AG04449 (cell line): ENCODE data around the gene TTLL7.

Experiments used
- CTCF ChIA-PET: fragments of 350-600 bp; formaldehyde crosslinking; extraction: SDS; loops from one replicate; lab custom pipeline; 2021; ENCODE audit warnings: antibody characterized with exemption; lab: Yijun Ruan, JAX
- POLR2A ChIA-PET: fragments of 400-600, 350-600 bp; formaldehyde crosslinking; extraction: SDS; loops from one replicate; lab custom pipeline; 2020; ENCODE audit warnings: antibody characterized with exemption, inconsistent platforms; lab: Yijun Ruan, JAX
- DNase-seq: peaks from one replicate; pipeline ENCODE4 v3.0.0-alpha.2; 2010; ENCODE audit warnings: low read depth, low spot score
- H3K4me3 ChIP-seq: 2 replicates; pipeline ENCODE4 v1.5.1; 2011; ENCODE audit warnings: low read depth, mild to moderate bottlenecking, control low read depth, low read length
- TF ChIP-seq, protein P1 (sequence below): IDR thresholded peaks from one replicate; pipeline ENCODE4 v1.5.1; 2011; ENCODE audit warnings: mild to moderate bottlenecking, moderate library complexity, low read length, control low read depth, inconsistent platforms; ENCODE audit not compliant: insufficient read depth; ENCODE audit errors: missing control alignments

The TTLL7 gene

DNA sequence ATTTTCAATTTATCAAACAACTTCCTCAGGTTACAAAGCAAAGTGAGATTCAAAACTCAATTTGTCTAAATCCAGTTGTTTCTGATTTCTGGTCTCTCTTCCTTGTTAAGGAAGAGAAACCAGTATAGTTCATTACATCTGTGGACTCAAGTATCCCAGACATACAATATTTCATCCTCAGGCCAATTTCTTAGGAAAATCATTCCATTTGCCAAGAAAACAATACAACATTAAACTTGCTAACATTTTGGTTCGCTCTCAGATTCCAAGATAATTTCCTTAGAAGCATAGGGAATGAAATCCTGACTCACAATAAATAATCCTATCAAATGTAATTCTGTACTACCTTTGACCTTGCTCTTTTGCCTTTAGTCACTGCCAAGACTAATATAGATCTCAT lies 11.2 kb upstream of the TTLL7 start:
- DNase-seq: no peak
- ChIA-PET CTCF (interaction anchor here (1.6 kb wide), 1 partner anchor 13 kb away, joined by 3 read pairs; no protein-coding TSS in a partner anchor), POLR2A (no interaction called here)
- TF ChIP-seq, protein P1, sequence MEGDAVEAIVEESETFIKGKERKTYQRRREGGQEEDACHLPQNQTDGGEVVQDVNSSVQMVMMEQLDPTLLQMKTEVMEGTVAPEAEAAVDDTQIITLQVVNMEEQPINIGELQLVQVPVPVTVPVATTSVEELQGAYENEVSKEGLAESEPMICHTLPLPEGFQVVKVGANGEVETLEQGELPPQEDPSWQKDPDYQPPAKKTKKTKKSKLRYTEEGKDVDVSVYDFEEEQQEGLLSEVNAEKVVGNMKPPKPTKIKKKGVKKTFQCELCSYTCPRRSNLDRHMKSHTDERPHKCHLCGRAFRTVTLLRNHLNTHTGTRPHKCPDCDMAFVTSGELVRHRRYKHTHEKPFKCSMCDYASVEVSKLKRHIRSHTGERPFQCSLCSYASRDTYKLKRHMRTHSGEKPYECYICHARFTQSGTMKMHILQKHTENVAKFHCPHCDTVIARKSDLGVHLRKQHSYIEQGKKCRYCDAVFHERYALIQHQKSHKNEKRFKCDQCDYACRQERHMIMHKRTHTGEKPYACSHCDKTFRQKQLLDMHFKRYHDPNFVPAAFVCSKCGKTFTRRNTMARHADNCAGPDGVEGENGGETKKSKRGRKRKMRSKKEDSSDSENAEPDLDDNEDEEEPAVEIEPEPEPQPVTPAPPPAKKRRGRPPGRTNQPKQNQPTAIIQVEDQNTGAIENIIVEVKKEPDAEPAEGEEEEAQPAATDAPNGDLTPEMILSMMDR: no peak
- H3K4me3 ChIP-seq: no peak overlapping the region

DNA sequence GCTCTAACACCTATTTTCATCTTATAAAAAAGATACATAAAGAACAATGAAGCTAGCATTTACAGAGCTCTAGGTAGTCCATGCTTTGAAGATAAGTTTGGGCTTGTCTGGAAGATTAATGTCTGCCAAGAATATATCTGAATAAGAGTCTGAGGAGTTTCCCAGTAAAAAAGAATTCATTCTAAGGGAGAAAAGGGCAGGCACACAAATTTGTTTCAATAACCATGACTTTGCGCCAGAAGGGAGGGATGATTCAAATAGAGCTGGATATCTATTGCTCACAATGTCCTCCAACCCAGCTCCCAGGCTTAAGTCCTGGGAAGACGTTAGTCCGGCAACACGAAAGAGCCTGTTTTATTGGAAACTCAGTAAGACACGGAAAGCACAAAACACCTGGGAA lies 9.7 kb upstream of the TTLL7 start:
- CTCF ChIA-PET: no interaction called here
- no peak for DNase-seq
- POLR2A ChIA-PET: no interaction called here
- TF ChIP-seq, protein P1: no peak
- H3K4me3 ChIP-seq: no peak overlapping the region

DNA sequence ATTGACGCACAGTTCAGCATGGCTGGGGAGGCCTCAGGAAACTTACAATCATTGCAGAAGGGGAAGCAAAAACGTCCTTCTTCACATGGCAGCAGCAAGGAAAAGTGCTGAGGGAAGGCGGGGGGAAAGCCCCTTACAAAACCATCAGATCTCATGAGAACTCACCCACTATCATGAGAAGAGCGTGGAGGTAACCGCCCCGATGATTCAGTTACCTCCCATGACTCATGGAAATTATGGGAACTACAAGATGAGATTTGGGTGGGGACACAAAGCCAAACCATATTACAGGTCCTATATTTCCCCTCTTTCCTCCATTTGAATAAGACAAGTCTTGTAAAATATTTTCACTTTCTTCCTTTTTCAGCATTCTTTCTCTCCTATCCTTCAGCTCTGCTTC lies 7.7 kb upstream of the TTLL7 start:
- no peak overlapping the region for H3K4me3 ChIP-seq
- ChIA-PET POLR2A (no interaction called here), CTCF (no interaction called here)
- TF ChIP-seq, protein P1: no peak
- no peak for DNase-seq

DNA sequence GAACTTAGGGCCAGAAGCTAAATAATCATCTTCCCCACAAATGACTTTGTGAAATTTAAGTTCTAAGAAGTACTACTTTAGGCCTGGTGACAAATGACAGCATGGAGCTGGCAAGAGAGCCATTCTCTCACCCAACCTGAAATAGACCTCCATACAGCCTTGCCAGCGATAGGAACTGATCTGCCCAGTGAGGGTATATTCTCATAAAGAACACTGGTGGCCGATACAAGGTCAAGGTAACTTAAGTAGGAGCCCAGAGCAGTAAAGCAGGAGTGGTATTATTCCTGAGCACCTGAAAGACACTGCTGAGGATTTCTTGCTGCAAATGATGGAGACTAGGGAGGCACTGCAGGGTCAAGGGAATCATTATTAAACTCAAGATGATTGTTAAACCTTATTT lies 2.6 kb upstream of the TTLL7 start:
- DNase-seq: no peak
- ChIA-PET CTCF (no interaction called here), POLR2A (no interaction called here)
- TF ChIP-seq, protein P1: no peak
- no peak overlapping the region for H3K4me3 ChIP-seq

DNA sequence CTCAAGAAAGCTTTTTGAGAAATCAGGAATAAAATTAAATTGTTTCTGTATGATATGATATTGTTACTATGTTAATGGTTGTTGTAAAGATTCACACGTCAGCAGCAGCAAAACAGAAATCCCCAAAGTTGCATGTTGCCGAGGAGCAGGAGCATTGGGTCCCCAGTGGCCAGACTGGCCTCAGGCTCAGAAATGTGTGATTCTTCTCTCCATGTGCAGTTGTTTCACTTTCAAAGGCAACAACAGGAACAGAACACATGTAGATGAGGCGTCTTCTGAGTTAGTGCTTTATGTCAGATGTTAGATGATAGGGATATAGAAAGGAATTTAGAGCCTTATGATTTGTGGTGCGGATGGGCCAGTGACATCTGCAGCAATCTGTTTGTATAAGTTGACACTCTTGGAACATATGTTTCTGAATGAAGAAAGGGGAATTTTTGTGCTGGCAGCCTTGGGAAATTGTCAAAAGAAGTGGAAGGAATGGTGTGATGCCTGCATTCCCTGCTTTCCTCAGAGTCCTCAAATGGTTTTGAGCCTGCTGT lies 2.1 kb upstream of the TTLL7 start:
- CTCF ChIA-PET: no interaction called here
- POLR2A ChIA-PET: no interaction called here
- DNase-seq: no peak
- H3K4me3 ChIP-seq: no peak overlapping the region
- TF ChIP-seq, protein P1: no peak

DNA sequence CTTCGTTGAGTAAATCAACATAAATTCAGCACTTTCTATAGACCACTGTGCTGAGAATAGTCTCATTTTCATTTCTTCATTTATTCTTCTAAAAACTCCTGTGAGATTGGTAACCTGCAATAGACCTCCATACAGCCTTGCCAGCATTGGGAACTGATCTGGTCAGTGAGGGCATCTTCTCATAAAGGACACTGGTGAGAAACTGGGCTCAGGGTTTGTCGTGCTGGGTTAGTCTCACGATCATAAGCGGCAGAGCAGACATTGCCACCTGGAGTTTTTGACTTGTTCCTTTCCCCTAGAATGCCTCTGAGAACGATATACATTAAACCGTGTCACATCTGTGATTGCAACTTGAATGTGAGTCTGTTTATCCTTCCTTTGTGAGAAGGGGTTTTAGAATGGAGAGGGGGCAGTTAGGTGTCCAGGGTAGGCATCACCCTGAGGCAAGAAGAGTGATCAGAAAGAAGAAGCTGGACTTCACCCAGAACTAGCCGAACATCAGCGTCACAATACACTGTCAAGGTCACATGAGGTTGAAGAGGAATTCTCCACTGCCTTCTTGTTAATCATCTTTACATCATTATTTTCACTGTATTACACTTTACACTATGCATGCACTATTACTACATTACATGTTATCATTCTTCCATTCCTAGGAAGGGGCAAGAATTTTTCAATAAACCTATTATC lies 1.4 kb upstream of the TTLL7 start:
- no peak overlapping the region for H3K4me3 ChIP-seq
- ChIA-PET POLR2A (no interaction called here), CTCF (no interaction called here)
- TF ChIP-seq, protein P1: no peak
- no peak for DNase-seq
